Endodermal cell (in vitro differentiated cells): ENCODE measurements around the gene VPS16. TPM values are rescaled to one million over a fixed set of nuclear protein-coding genes. Genes with fewer than 3 reads are reported as not detected.

Source experiments
- DNase-seq: peaks from one replicate; pipeline ENCODE4 v3.0.0-alpha.2; 2017
- H3K27ac ChIP-seq: 2 replicates; pipeline ENCODE4 v1.5.1; 2013; ENCODE audit warnings: mild to moderate bottlenecking, low read depth, low read length, moderate library complexity
- H3K27me3 ChIP-seq: 2 replicates; pipeline ENCODE4 v1.6.1; 2013; ENCODE audit warnings: mild to moderate bottlenecking, low read length, moderate library complexity; ENCODE audit not compliant: insufficient read depth, control insufficient read depth, poor library complexity, severe bottlenecking
- H3K36me3 ChIP-seq: 2 replicates; pipeline ENCODE4 v1.7.0; 2013; ENCODE audit warnings: mild to moderate bottlenecking, low read length, moderate library complexity; ENCODE audit not compliant: control insufficient read depth, insufficient read depth
- H3K4me1 ChIP-seq: one replicate; pipeline ENCODE4 v1.7.0; 2013; ENCODE audit warnings: low read length; ENCODE audit not compliant: control insufficient read depth, insufficient read depth
- H3K4me3 ChIP-seq: 2 replicates; pipeline ENCODE4 v1.5.1; 2013; ENCODE audit warnings: mild to moderate bottlenecking, low read length, moderate library complexity
- H3K9ac ChIP-seq: 2 replicates; pipeline ENCODE4 v1.6.1; 2013; ENCODE audit warnings: mild to moderate bottlenecking, low read length, moderate library complexity; ENCODE audit not compliant: poor library complexity, severe bottlenecking; ENCODE audit errors: extremely low read depth
- H3K9me3 ChIP-seq: 2 replicates; pipeline ENCODE4 v1.6.1; 2013; ENCODE audit warnings: mild to moderate bottlenecking, low read length, moderate library complexity; ENCODE audit not compliant: control insufficient read depth
- H3K27ac Mint-ChIP-seq: 2 replicates; pipeline ENCODE4 v1.8.0; 2020; ENCODE audit warnings: mixed read lengths
- H3K27me3 Mint-ChIP-seq: 2 replicates; pipeline ENCODE4 v1.8.0; 2021; ENCODE audit warnings: mild to moderate bottlenecking, mixed read lengths; ENCODE audit not compliant: insufficient read depth
- H3K36me3 Mint-ChIP-seq: 2 replicates; pipeline ENCODE4 v1.8.0; 2020; ENCODE audit warnings: low read depth, mixed read lengths
- H3K4me1 Mint-ChIP-seq: 2 replicates; pipeline ENCODE4 v1.8.0; 2020; ENCODE audit warnings: mixed read lengths
- H3K4me3 Mint-ChIP-seq: 2 replicates; pipeline ENCODE4 v1.8.0; 2020; ENCODE audit warnings: mild to moderate bottlenecking, moderate library complexity, mixed read lengths
- H3K9me3 Mint-ChIP-seq: 2 replicates; pipeline ENCODE4 v1.8.0; 2020; ENCODE audit warnings: mild to moderate bottlenecking, mixed read lengths
- CTCF ChIP-seq: fragments of 200-600 bp; sonication (generic); conservative IDR thresholded peaks from 2 replicates; pipeline ENCODE4 v1.5.0; 2021; ENCODE audit warnings: antibody characterized with exemption, mild to moderate bottlenecking
- WGBS, 2 experiments: methylation state at CpG; one replicate each; pipeline versions ENCODE4 v1.1.5 to v1.1.7; 2013; ENCODE audit warnings: missing lambda C conversion rate in 2 of 2, mixed read lengths in 1 of 2; ENCODE audit not compliant: insufficient coverage in 1 of 2, insufficient read length in 1 of 2; 5-methylcytosine and 5-hydroxymethylcytosine counted together
- total RNA-seq, 2 donors: library from RNA; stranded (reverse); fragmentation: NEBNext Ultra II Directional in 1 of 2; extraction: Animal tissue kit (Norgen Biotek cat#: 25700) in 1 of 2; gene quantifications; 2 replicates in 1 of 2; 3 replicates in 1 of 2; pipeline ENCODE4 v1.2.1, GENCODE V29; 2021

The VPS16 gene
- total RNA-seq, 2 donors from 2014 or later = 36.8 to 37.5 TPM

GRCh38 chr20:2794866-2795447, 45.6 kb upstream of the VPS16 start:
- no peak overlapping the region for H3K4me3 Mint-ChIP-seq
- WGBS, 2 experiments = 95 to 97% methylated on average over 11 of the region's 11 CpGs
- peaks cover 38% of the 10 kb centered on the region for H3K36me3 Mint-ChIP-seq
- H3K9ac ChIP-seq = no peak overlapping the region
- peaks cover 11% of the 10 kb centered on the region for H3K27me3 Mint-ChIP-seq
- peaks cover 27% of the 10 kb centered on the region for H3K36me3 ChIP-seq
- no peak for DNase-seq
- no peak overlapping the region for H3K27ac ChIP-seq
- no peaks in the 10 kb centered on the region for H3K27me3 ChIP-seq
- no peak overlapping the region for H3K27ac Mint-ChIP-seq
- no peaks in the 10 kb centered on the region for H3K9me3 Mint-ChIP-seq
- no peaks in the 10 kb centered on the region for H3K9me3 ChIP-seq
- H3K4me1 Mint-ChIP-seq = peaks cover 9% of the 10 kb centered on the region
- H3K4me1 ChIP-seq = no peaks in the 10 kb centered on the region
- no peak overlapping the region for H3K4me3 ChIP-seq
- no peak for TF ChIP-seq CTCF

GRCh38 chr20:2795451-2795850, 45.1 kb upstream of the VPS16 start:
- 90 to 96% methylated on average over 20 to 24 of the region's 24 CpGs for WGBS, 2 experiments
- no peak for TF ChIP-seq CTCF
- H3K9me3 ChIP-seq = no peaks in the 10 kb centered on the region
- Mint-ChIP-seq H3K27me3 (peaks cover 7% of the 10 kb centered on the region), H3K36me3 (peaks cover 38% of the 10 kb centered on the region), H3K27ac (no peak overlapping the region), H3K4me3 (no peak overlapping the region), H3K4me1 (peaks cover 9% of the 10 kb centered on the region), H3K9me3 (no peaks in the 10 kb centered on the region)
- no peaks in the 10 kb centered on the region for H3K27me3 ChIP-seq
- H3K27ac ChIP-seq = no peak overlapping the region
- no peak overlapping the region for H3K4me3 ChIP-seq
- H3K36me3 ChIP-seq = peaks cover 27% of the 10 kb centered on the region
- DNase-seq = no peak
- H3K4me1 ChIP-seq = no peaks in the 10 kb centered on the region
- H3K9ac ChIP-seq = no peak overlapping the region

- H3K4me3 ChIP-seq = no peak overlapping the region
- Mint-ChIP-seq H3K27ac (no peak overlapping the region), H3K9me3 (no peaks in the 10 kb centered on the region), H3K4me1 (peaks cover 13% of the 10 kb centered on the region), H3K36me3 (peaks cover 38% of the 10 kb centered on the region), H3K4me3 (no peak overlapping the region), H3K27me3 (peaks cover 8% of the 10 kb centered on the region)
- peaks cover 27% of the 10 kb centered on the region for H3K36me3 ChIP-seq
- no peaks in the 10 kb centered on the region for H3K4me1 ChIP-seq
- no peak for TF ChIP-seq CTCF
- no peak overlapping the region for H3K9ac ChIP-seq
- 92 to 95% methylated on average over 15 to 20 of the region's 20 CpGs for WGBS, 2 experiments
- H3K27me3 ChIP-seq = peaks cover 2% of the 10 kb centered on the region
- no peak for DNase-seq
- H3K27ac ChIP-seq = no peak overlapping the region
- H3K9me3 ChIP-seq = no peaks in the 10 kb centered on the region
Measured at GRCh38 chr20:2796011-2796660, 44.4 kb upstream of the VPS16 start.
